IPS-20b (cell line): ENCODE results near the gene MSI2.

Source experiments
- H3K27ac ChIP-seq: one replicate; pipeline ENCODE4 v1.5.1; 2013; ENCODE audit warnings: low read length
- H3K27me3 ChIP-seq: 2 replicates; pipeline ENCODE4 v1.6.1; 2013; ENCODE audit warnings: mild to moderate bottlenecking, low read length, inconsistent platforms; ENCODE audit not compliant: insufficient read depth
- H3K36me3 ChIP-seq: 2 replicates; pipeline ENCODE4 v1.6.1; 2013; ENCODE audit warnings: low read depth, mild to moderate bottlenecking, inconsistent platforms, low read length, moderate library complexity; ENCODE audit not compliant: insufficient read depth
- H3K4me1 ChIP-seq: 2 replicates; pipeline ENCODE4 v1.6.1; 2013; ENCODE audit warnings: mild to moderate bottlenecking, control low read depth, inconsistent platforms, low read length, moderate library complexity; ENCODE audit not compliant: insufficient read depth
- H3K4me3 ChIP-seq: 2 replicates; pipeline ENCODE4 v1.5.1; 2013; ENCODE audit warnings: mild to moderate bottlenecking, low read length, inconsistent platforms
- H3K9ac ChIP-seq: 2 replicates; pipeline ENCODE4 v1.6.1; 2013; ENCODE audit warnings: low read depth, mild to moderate bottlenecking, inconsistent platforms, low read length, moderate library complexity
- H3K9me3 ChIP-seq: 2 replicates; pipeline ENCODE4 v1.6.1; 2013; ENCODE audit warnings: mild to moderate bottlenecking, low read depth, low read length, inconsistent platforms; ENCODE audit not compliant: insufficient read depth

MSI2 gene

GRCh38 chr17:57708410-57708809 lies 452.1 kb downstream of the MSI2 start:
- Histone ChIP-seq H3K4me3 (peak overlapping the region; percentile 41; the same call in 1 of the 2 replicates), H3K27ac (no peak overlapping the region), H3K4me1 (peaks cover 7% of the 10 kb centered on the region; the same call in 1 of the 2 replicates), H3K9me3 (no peaks in the 10 kb centered on the region), H3K27me3 (0 out of 2 replicates have a peak, but pooled peaks cover 2% of the 10 kb centered on the region), H3K36me3 (no peaks in the 10 kb centered on the region), H3K9ac (no peak overlapping the region)

DNA sequence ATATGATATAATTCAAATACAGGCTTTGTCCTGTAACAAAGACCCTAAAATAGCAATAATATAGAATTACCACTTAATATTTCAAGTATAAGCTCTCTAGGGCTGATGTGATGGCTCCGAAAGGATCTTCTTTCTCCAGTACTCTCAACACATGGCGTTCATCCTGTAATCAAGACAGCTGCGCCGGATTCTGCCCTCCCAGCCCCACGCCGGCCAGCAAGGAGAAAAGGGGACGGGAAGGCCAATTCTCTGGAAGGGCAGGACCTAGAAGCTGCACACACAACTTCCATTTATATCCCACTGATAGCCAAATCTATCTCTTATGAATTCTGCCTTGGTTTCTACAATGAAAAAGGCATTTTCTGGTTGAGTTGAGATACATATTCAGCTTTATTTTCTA lies 456.8 kb downstream of the MSI2 start:
- Histone ChIP-seq H3K4me3 (no peak overlapping the region), H3K9me3 (no peaks in the 10 kb centered on the region), H3K36me3 (no peaks in the 10 kb centered on the region), H3K27ac (no peak overlapping the region), H3K4me1 (peaks cover 5% of the 10 kb centered on the region; the same call in 1 of the 2 replicates), H3K9ac (no peak overlapping the region), H3K27me3 (0 out of 2 replicates have a peak, but pooled peaks cover 5% of the 10 kb centered on the region)

GRCh38 chr17:57714665-57715180 lies 458.4 kb downstream of the MSI2 start:
- H3K27ac ChIP-seq = no peak overlapping the region
- H3K9ac ChIP-seq = no peak overlapping the region
- no peaks in the 10 kb centered on the region for H3K36me3 ChIP-seq
- no peaks in the 10 kb centered on the region for H3K9me3 ChIP-seq
- no peaks in the 10 kb centered on the region for H3K4me1 ChIP-seq
- no peak overlapping the region for H3K4me3 ChIP-seq
- peaks cover 5% of the 10 kb centered on the region; the same call in 1 of the 2 replicates for H3K27me3 ChIP-seq

DNA sequence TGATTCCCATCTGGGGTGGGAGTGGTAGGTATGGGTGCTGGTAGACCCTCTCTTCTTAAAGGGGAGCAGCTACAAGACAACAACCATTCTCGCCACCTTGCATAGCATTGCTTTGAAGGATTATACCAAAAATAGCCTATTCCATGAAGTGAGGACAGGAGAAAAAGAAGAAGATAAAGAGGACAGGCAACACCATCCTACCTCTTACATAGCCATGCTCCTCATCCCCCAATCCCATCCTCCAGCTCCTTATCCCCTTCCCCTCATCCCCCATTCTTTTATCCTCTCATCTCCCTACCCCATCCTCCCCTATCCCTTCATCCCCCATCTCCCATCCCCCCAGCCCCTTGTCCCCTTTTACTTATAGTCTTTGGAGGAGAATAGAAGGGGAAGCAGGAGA lies 459.7 kb downstream of the MSI2 start:
- Histone ChIP-seq H3K4me1 (no peaks in the 10 kb centered on the region), H3K36me3 (no peaks in the 10 kb centered on the region), H3K27me3 (peaks cover 5% of the 10 kb centered on the region; the same call in 1 of the 2 replicates), H3K4me3 (no peak overlapping the region), H3K9ac (no peak overlapping the region), H3K9me3 (no peaks in the 10 kb centered on the region), H3K27ac (no peak overlapping the region)

DNA sequence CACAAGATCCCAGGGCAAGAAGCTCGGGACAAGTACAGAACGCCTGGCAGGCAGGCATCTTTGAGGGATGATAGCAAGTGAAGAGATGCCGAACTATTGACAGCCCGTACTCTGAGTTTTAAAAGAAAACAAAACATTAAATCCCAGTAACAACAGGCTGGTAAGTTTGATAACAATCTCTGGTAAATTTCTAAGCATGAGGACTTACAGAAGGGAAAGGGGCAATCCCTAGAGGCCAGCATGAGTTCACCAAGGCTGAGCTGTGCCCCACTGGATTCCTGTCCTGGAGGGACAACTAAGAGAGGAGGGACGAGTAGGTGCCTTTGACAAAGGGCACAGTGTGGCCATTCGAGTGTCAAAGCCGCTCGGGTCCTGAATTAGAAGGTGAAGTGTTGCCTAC lies 462.6 kb downstream of the MSI2 start:
- H3K4me3 ChIP-seq = no peak overlapping the region
- no peaks in the 10 kb centered on the region for H3K9me3 ChIP-seq
- H3K27ac ChIP-seq = no peak overlapping the region
- H3K36me3 ChIP-seq = no peaks in the 10 kb centered on the region
- H3K27me3 ChIP-seq = peaks cover 3% of the 10 kb centered on the region; the same call in 1 of the 2 replicates
- no peak overlapping the region for H3K9ac ChIP-seq
- no peaks in the 10 kb centered on the region for H3K4me1 ChIP-seq

DNA sequence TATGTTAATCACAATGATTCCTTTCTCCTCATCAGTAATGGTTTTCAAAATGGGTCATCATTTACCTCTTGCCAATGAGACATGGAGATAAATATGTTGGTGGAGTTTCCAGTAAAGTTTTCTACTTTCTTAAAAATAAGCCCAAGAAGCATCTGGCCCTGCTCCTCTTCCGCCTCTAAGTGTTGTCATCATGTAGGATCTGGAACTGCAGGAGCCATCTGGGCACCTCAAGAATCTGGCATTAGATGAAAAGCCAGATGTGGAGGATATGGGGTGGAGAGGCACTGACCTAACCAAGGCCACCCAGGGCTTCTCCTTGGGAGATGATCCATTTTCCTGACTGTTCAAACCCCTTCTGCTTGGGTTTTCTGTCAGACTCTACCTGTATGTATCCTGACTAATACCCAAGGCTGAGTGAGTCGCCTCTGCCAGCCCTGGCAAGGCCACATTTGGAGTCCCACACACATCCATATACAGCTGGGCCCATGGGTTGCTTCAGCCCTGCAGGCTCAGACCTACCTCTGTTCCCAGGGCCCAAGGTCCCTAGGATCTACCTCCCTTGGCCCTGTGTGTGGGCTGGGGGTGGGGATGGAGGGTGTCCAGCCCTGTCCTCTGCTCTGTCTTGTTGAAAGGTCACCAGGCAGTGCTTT lies 464.2 kb downstream of the MSI2 start:
- Histone ChIP-seq H3K9ac (no peak overlapping the region), H3K27ac (no peak overlapping the region), H3K4me1 (no peaks in the 10 kb centered on the region), H3K9me3 (no peaks in the 10 kb centered on the region), H3K4me3 (no peak overlapping the region), H3K27me3 (peaks cover 3% of the 10 kb centered on the region; the same call in 1 of the 2 replicates), H3K36me3 (no peaks in the 10 kb centered on the region)

- Histone ChIP-seq H3K36me3 (no peaks in the 10 kb centered on the region), H3K27me3 (peaks cover 3% of the 10 kb centered on the region; the same call in 1 of the 2 replicates), H3K9ac (no peak overlapping the region), H3K27ac (no peak overlapping the region), H3K4me3 (no peak overlapping the region), H3K9me3 (no peaks in the 10 kb centered on the region), H3K4me1 (no peaks in the 10 kb centered on the region)
These were observed 465.8 kb downstream of the MSI2 start for GRCh38 chr17:57721967-57722703.

GRCh38 chr17:57722704-57723043 lies 466.4 kb downstream of the MSI2 start:
- no peak overlapping the region for H3K4me3 ChIP-seq
- peaks cover 3% of the 10 kb centered on the region; the same call in 1 of the 2 replicates for H3K27me3 ChIP-seq
- no peak overlapping the region for H3K27ac ChIP-seq
- no peak overlapping the region for H3K9ac ChIP-seq
- no peaks in the 10 kb centered on the region for H3K4me1 ChIP-seq
- no peaks in the 10 kb centered on the region for H3K36me3 ChIP-seq
- no peaks in the 10 kb centered on the region for H3K9me3 ChIP-seq

DNA sequence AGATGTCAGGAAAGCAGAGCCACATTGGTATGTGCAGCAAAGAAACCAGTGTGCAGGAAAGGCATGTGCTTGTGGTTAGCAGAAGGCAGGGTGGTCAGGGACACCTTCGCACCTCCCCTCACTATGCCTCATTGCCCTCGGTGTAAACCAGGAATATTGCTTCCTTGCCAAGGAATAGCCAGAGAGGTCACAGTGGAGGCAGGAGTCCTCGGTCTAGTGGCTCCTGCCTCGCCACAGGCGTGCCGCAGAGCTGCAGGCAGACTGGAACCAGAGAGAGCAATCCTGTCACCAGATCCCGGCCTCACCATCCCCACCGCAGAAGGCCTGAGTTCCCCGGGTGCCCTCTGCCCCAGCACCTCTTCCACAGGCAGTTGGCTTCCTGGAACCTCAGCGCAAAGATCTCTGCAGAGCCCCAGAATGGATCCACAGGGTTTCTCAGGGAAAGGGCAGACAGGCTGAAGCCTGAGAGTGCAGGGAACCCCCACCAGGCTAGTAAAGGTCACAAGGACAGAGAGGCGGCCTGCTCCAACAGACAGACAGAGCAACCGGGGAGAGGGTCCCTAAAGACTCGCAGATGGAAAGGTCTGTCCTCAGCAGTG lies 467.2 kb downstream of the MSI2 start:
- H3K4me1 ChIP-seq = no peaks in the 10 kb centered on the region
- H3K9ac ChIP-seq = no peak overlapping the region
- peaks cover 3% of the 10 kb centered on the region; the same call in 1 of the 2 replicates for H3K27me3 ChIP-seq
- H3K4me3 ChIP-seq = no peak overlapping the region
- no peaks in the 10 kb centered on the region for H3K9me3 ChIP-seq
- no peak overlapping the region for H3K27ac ChIP-seq
- no peaks in the 10 kb centered on the region for H3K36me3 ChIP-seq

DNA sequence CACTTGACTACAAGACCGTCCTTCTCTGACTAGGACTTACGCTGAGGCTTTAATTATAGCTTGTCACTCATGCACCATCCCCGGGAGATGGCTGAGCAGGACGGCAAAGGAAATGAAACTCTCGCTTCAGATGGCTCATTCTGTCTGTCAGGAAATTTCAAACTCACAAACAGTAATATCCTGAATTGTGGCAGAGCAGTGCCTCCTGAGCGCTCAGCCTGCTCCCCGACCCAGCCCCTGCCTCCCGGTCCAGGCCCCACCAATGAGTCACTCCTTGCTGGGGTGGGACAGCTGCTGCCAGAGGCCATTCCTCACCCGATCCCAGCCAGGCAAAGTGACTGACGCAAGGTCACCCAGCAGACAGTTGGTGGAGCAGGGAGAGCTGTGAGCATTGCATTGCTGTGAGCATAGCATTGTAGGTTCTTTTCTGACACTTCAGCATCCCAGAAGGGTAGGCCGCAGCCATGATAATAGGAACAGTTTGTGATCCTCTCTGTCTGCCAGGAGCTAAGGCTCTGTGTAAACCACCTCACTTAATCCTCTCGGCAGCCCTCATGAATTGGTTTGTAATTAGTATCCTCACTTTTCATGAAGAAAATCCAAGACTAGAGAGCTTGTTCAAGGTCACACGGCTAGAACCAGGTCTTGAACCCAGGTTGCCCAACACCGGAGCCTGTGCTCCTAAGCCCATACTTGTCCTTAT lies 467.9 kb downstream of the MSI2 start:
- Histone ChIP-seq H3K36me3 (no peaks in the 10 kb centered on the region), H3K4me1 (no peaks in the 10 kb centered on the region), H3K9me3 (no peaks in the 10 kb centered on the region), H3K27ac (no peak overlapping the region), H3K4me3 (no peak overlapping the region), H3K27me3 (peaks cover 3% of the 10 kb centered on the region; the same call in 1 of the 2 replicates), H3K9ac (no peak overlapping the region)

- Histone ChIP-seq H3K36me3 (no peaks in the 10 kb centered on the region), H3K27me3 (peaks cover 3% of the 10 kb centered on the region; the same call in 1 of the 2 replicates), H3K4me3 (no peak overlapping the region), H3K4me1 (no peaks in the 10 kb centered on the region), H3K9me3 (no peaks in the 10 kb centered on the region), H3K27ac (no peak overlapping the region), H3K9ac (no peak overlapping the region)
These were observed 468.4 kb downstream of the MSI2 start for GRCh38 chr17:57724729-57725125.
